Mucosa of descending colon (tissue), 3 donors: ENCODE data around the gene EOGT. TPM values are rescaled to one million over a fixed set of nuclear protein-coding genes. Genes with fewer than 3 reads are reported as not detected.

Experiments
- ATAC-seq: fragments of 200-7000 bp; cut with Tn5 transposase; one replicate; pipeline ENCODE4 v1.9.1; 2020; ENCODE audit warnings: mild to moderate bottlenecking, moderate library complexity
- DNase-seq, 3 donors: peaks; one replicate each; pipeline ENCODE4 v3.0.0-alpha.2; 2020
- H3K36me3 ChIP-seq: fragments of 200-600 bp; one replicate; pipeline ENCODE4 v1.8.0; 2021; ENCODE audit warnings: low read depth, mild to moderate bottlenecking
- H3K4me1 ChIP-seq: fragments of 200-600 bp; one replicate; pipeline ENCODE4 v1.8.0; 2021; ENCODE audit warnings: low read depth, mild to moderate bottlenecking
- H3K4me3 ChIP-seq: fragments of 200-600 bp; one replicate; pipeline ENCODE4 v1.8.0; 2021; ENCODE audit warnings: mild to moderate bottlenecking
- H3K9me3 ChIP-seq: fragments of 200-600 bp; one replicate; pipeline ENCODE4 v1.8.0; 2021; ENCODE audit warnings: mild to moderate bottlenecking
- CTCF ChIP-seq: fragments of 200-600 bp; IDR thresholded peaks from one replicate; pipeline ENCODE4 v1.8.0; 2022; ENCODE audit warnings: antibody characterized with exemption, mild to moderate bottlenecking
- intact Hi-C, 2 donors: fragments of 100-400 bp; cut with DNase I in 1 of 2; cut with micrococcal nuclease in 1 of 2; formaldehyde crosslinking; loops; one replicate each; pipeline versions ENCODE4 v1.11.0 to v1.11.1; 2022; cut with DNase I, micrococcal nuclease
- total RNA-seq, 3 donors: library from RNA; stranded (reverse); fragmentation: NEBNext Ultra II Directional in 2 of 3; extraction: Animal tissue kit (Norgen Biotek cat#: 25700) in 2 of 3; gene quantifications; one replicate each; pipeline versions ENCODE4 v1.2.1 to v1.2.4, GENCODE V29; 2021 to 2023
- donor health status: DM: no; HTN: no; CAD: no; lungs with moderate emphysema.
- donor health status: DM: no; HTN: no; CAD: no.
- donor health status: DM: no; HTN: yes; CAD: no.

The EOGT gene
- total RNA-seq, 3 donors from 2014 or later: 16.9 to 27.3 (median 17.4) TPM

GRCh38 chr3:68999158-68999557, 14.3 kb downstream of the EOGT start:
- DNase-seq (no peak), ATAC-seq (no peak)
- Histone ChIP-seq H3K4me3 (no peak overlapping the region), H3K4me1 (no peaks in the 10 kb centered on the region), H3K36me3 (no peaks in the 10 kb centered on the region), H3K9me3 (no peaks in the 10 kb centered on the region)
- intact Hi-C loops: no loop called here
- TF ChIP-seq CTCF: no peak

GRCh38 chr3:68997887-68998286, 15.6 kb downstream of the EOGT start:
- no peaks in the 10 kb centered on the region for H3K4me1 ChIP-seq
- DNase-seq (no peak), ATAC-seq (no peak)
- H3K4me3 ChIP-seq: no peak overlapping the region
- intact Hi-C loops: no loop called here
- no peaks in the 10 kb centered on the region for H3K36me3 ChIP-seq
- no peak for TF ChIP-seq CTCF
- H3K9me3 ChIP-seq: no peaks in the 10 kb centered on the region

GRCh38 chr3:68996356-68996995, 17.0 kb downstream of the EOGT start:
- no peaks in the 10 kb centered on the region for H3K9me3 ChIP-seq
- DNase-seq: no peak
- no peak for TF ChIP-seq CTCF
- H3K36me3 ChIP-seq: no peaks in the 10 kb centered on the region
- no peak for ATAC-seq
- H3K4me3 ChIP-seq: no peak overlapping the region
- intact Hi-C loops: no loop called here
- no peaks in the 10 kb centered on the region for H3K4me1 ChIP-seq

- Histone ChIP-seq H3K36me3 (no peaks in the 10 kb centered on the region), H3K4me3 (no peak overlapping the region), H3K4me1 (no peaks in the 10 kb centered on the region), H3K9me3 (no peaks in the 10 kb centered on the region)
- no peak for DNase-seq
- intact Hi-C loops: no loop called here
- TF ChIP-seq CTCF: no peak
- ATAC-seq: no peak
These were observed 24.7 kb downstream of the EOGT start for GRCh38 chr3:68988740-68989139.

GRCh38 chr3:68987322-68987721, 26.2 kb downstream of the EOGT start:
- no peak for DNase-seq
- no peaks in the 10 kb centered on the region for H3K4me1 ChIP-seq
- no peak for TF ChIP-seq CTCF
- no peaks in the 10 kb centered on the region for H3K36me3 ChIP-seq
- intact Hi-C loops: no loop called here
- no peaks in the 10 kb centered on the region for H3K9me3 ChIP-seq
- no peak for ATAC-seq
- H3K4me3 ChIP-seq: no peak overlapping the region
